MM.1S (cell line): ENCODE data around the gene MYO1H.

Source experiments
- EZH2 ChIP-seq: fragments of 300-600 bp; sonication (generic); optimal IDR thresholded peaks from 2 replicates; pipeline ENCODE3; 2017; ENCODE audit warnings: low read depth, mild to moderate bottlenecking, antibody characterized with exemption, low read length, mixed read lengths
- TF ChIP-seq, protein P1 (sequence below): fragments of 300-600 bp; sonication (generic); IDR thresholded peaks from 2 replicates; pipeline ENCODE4 v1.5.1; 2016; ENCODE audit warnings: antibody characterized with exemption, low read length, mixed read lengths

- no peak for TF ChIP-seq EZH2
- TF ChIP-seq, protein P1, sequence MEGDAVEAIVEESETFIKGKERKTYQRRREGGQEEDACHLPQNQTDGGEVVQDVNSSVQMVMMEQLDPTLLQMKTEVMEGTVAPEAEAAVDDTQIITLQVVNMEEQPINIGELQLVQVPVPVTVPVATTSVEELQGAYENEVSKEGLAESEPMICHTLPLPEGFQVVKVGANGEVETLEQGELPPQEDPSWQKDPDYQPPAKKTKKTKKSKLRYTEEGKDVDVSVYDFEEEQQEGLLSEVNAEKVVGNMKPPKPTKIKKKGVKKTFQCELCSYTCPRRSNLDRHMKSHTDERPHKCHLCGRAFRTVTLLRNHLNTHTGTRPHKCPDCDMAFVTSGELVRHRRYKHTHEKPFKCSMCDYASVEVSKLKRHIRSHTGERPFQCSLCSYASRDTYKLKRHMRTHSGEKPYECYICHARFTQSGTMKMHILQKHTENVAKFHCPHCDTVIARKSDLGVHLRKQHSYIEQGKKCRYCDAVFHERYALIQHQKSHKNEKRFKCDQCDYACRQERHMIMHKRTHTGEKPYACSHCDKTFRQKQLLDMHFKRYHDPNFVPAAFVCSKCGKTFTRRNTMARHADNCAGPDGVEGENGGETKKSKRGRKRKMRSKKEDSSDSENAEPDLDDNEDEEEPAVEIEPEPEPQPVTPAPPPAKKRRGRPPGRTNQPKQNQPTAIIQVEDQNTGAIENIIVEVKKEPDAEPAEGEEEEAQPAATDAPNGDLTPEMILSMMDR = no peak
These were observed 8.9 kb downstream of the MYO1H start for GRCh38 chr12:109356577-109356976.
